NT2/D1 (cell line): Measurements from ENCODE around the gene EPS15.
"Not testable (repeated sequence)": the region's sequence is repeated elsewhere in the genome, so short reads cannot be mapped to it uniquely, and the experiment has no call there.

Experiments used
- DNase-seq: peaks from one replicate; pipeline ENCODE4 v3.0.0-alpha.2; 2011; ENCODE audit warnings: low read depth, low spot score
- H3K27me3 ChIP-seq: 2 replicates; pipeline ENCODE4 v1.6.0; 2011; ENCODE audit warnings: mild to moderate bottlenecking; ENCODE audit not compliant: insufficient read length, insufficient read depth
- H3K36me3 ChIP-seq: 2 replicates; pipeline ENCODE4 v1.6.1; 2011; ENCODE audit warnings: mild to moderate bottlenecking, low read length, mixed read lengths; ENCODE audit not compliant: insufficient read depth, insufficient read length
- H3K4me1 ChIP-seq: 2 replicates; pipeline ENCODE4 v1.5.1; 2011; ENCODE audit not compliant: insufficient read depth, insufficient read length
- H3K4me3 ChIP-seq: 2 replicates; pipeline ENCODE4 v1.5.1; 2011; ENCODE audit warnings: low read depth; ENCODE audit not compliant: insufficient read length
- H3K9ac ChIP-seq: 2 replicates; pipeline ENCODE4 v1.6.0; 2011; ENCODE audit warnings: low read depth; ENCODE audit not compliant: insufficient read length
- H3K9me3 ChIP-seq: 2 replicates; pipeline ENCODE4 v1.5.1; 2011; ENCODE audit warnings: mild to moderate bottlenecking, low read length; ENCODE audit not compliant: insufficient read depth
- SUZ12 ChIP-seq: IDR thresholded peaks from 2 replicates; pipeline ENCODE4 v1.6.1; 2011; ENCODE audit not compliant: insufficient read length, insufficient read depth; ENCODE audit errors: extremely low read depth
- YY1 ChIP-seq: IDR thresholded peaks from 2 replicates; pipeline ENCODE4 v1.6.1; 2011; ENCODE audit not compliant: insufficient read length, insufficient read depth
- ZNF274 ChIP-seq: IDR thresholded peaks from 2 replicates; pipeline ENCODE4 v1.6.1; 2011; ENCODE audit warnings: mild to moderate bottlenecking, low read depth, low read length

EPS15 gene

DNA sequence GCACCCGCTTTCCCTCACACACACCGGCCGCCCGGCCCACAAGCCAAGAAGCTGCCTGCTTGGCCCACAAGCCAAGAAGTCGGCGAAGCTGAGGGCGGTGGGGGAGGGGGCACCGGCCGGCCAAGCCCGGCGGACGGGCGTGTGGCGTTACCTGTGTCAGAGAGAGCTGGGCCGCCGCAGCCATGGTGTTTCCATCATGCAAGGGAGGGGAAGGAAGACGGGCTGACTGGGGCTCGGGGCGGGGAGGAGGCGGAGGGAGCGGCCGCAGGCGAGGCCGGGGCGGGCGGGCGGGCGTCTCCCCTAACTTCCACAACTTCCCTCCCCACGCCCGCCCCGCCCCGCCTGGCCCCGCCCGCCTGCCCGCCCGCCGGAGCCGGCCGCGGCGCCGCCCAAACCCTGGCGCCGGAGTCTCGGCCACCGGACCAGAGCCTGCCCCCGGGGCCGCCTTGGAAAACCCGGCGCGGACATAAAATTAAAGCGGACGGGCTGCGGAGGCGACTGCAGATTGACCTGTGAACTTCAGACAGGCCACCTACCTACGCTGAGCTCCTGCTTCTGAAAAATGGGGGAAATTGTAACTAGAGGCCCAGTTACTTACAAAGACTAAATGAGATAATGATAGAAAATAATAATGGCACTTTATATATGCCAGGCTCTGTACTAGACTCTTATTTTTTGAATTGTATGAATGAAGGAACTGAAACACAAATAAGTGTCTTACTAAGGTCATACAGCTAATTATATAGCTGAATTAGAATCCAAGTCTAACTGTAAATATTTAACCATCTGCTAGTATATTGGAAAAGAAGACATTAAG lies at the start of gene EPS15:
EPS15 (minus strand) TSS at position 219 of the 817 bp plus-strand sequence; CDS start at position 184, 35 bp downstream.
- Histone ChIP-seq H3K4me1 (no peaks in the 10 kb centered on the region), H3K9me3 (no peaks in the 10 kb centered on the region), H3K9ac (peak within 1 kb of the TSS; percentile 88), H3K27me3 (no peaks in the 10 kb centered on the region), H3K4me3 (peak within 1 kb of the TSS; percentile 79), H3K36me3 (no peaks in the 10 kb centered on the region)
- peak; percentile 84 for DNase-seq
- TF ChIP-seq SUZ12: no peak
- no peak for TF ChIP-seq YY1
- no peak for TF ChIP-seq ZNF274

DNA sequence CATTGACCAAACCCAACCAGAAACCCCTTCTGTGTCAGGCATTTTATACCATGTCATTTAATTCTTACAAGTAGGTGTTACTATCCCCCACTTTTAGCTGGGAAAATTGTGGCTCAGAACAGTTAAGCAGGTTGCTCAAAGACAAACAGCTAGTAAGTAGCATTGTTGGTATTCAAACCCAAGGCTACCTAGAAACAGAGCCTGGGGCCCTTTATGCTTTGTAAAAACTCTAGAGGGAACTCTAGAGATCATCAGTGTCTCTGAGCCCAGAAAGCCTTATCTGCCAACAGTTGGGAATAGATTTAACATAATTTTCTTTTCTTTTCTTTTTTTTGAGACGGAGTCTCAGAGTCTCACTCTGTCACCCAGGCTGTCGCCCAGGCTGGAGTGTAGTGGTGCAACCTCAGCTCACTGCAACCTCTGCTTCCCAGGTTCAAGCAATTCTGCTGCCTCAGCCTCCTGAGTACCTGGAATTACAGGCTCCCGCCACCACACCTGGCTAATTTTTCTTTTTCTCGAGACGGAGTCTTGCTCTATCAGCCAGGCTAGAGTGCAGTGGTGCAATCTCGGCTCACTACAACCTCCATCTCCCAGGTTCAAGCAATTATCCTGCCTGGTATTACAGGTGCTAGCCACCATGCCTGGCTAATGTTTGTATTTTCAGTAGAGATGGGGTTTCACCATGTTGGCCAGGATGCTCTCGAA lies 49.3 kb upstream of the EPS15 start:
- H3K9me3 ChIP-seq: no peaks in the 10 kb centered on the region
- H3K27me3 ChIP-seq: no peaks in the 10 kb centered on the region
- H3K9ac ChIP-seq: no peak overlapping the region
- H3K4me3 ChIP-seq: no peak overlapping the region
- DNase-seq: no peak
- no peaks in the 10 kb centered on the region for H3K36me3 ChIP-seq
- no peak for TF ChIP-seq YY1
- peaks cover 11% of the 10 kb centered on the region for H3K4me1 ChIP-seq

DNA sequence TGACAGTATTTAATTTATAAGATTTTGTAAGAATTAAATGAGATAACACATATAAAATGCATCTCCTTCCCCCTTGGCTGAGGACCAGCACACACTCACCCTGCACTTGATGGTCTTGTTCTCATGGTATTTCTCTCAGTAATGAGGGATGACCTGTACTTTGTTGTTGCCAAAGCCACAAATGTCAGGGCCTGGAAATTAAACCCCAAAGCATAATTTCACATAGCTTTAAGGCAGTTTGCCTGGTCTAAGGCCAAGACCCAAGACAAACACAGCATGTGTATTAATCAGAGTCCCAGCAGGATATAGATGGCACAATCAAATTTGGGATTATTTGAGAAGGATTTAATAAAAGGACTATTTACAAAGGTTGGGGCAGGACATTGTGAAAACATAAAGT lies 48.6 kb upstream of the EPS15 start:
- DNase-seq: no peak
- Histone ChIP-seq H3K9ac (no peak overlapping the region), H3K4me3 (no peak overlapping the region), H3K4me1 (peaks cover 11% of the 10 kb centered on the region), H3K36me3 (no peaks in the 10 kb centered on the region), H3K27me3 (no peaks in the 10 kb centered on the region), H3K9me3 (no peaks in the 10 kb centered on the region)
- TF ChIP-seq SUZ12 (no peak), ZNF274 (no peak), YY1 (no peak)

GRCh38 chr1:51566260-51566659 lies 47.2 kb upstream of the EPS15 start:
- Histone ChIP-seq H3K9me3 (no peaks in the 10 kb centered on the region), H3K4me3 (no peak overlapping the region), H3K36me3 (no peaks in the 10 kb centered on the region), H3K9ac (no peak overlapping the region), H3K4me1 (peaks cover 11% of the 10 kb centered on the region), H3K27me3 (no peaks in the 10 kb centered on the region)
- no peak for TF ChIP-seq YY1
- TF ChIP-seq SUZ12: no peak
- no peak for TF ChIP-seq ZNF274
- DNase-seq: no peak

DNA sequence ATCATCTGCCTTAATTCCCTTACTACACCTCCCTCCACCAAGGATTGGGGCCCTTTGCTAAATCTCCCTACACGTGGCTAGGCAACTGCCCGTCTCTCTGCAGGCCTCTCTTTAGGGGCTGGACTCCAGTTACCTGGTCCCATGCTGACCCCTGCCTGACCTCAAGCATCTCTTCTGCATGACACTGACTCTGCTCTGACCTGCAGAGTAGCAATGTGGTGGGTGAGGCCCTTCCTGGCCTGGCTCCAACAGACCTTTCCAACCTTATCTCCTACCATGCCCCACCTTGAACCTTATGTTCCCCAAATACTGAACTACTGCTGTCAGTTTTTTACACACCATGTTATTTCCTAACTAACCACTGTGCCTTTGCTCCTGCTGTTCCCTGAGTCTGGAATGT lies 45.9 kb upstream of the EPS15 start:
- H3K9ac ChIP-seq: no peak overlapping the region
- no peak overlapping the region for H3K4me3 ChIP-seq
- no peaks in the 10 kb centered on the region for H3K36me3 ChIP-seq
- DNase-seq: no peak
- no peak for TF ChIP-seq YY1
- H3K4me1 ChIP-seq: peaks cover 6% of the 10 kb centered on the region
- no peaks in the 10 kb centered on the region for H3K27me3 ChIP-seq
- H3K9me3 ChIP-seq: no peaks in the 10 kb centered on the region

GRCh38 chr1:51564124-51564523 lies 45.1 kb upstream of the EPS15 start:
- no peaks in the 10 kb centered on the region for H3K9me3 ChIP-seq
- H3K9ac ChIP-seq: no peak overlapping the region
- no peak overlapping the region for H3K4me3 ChIP-seq
- H3K27me3 ChIP-seq: no peaks in the 10 kb centered on the region
- H3K4me1 ChIP-seq: peaks cover 6% of the 10 kb centered on the region
- DNase-seq: no peak
- H3K36me3 ChIP-seq: no peaks in the 10 kb centered on the region
- TF ChIP-seq YY1 (no peak), SUZ12 (no peak), ZNF274 (no peak)

DNA sequence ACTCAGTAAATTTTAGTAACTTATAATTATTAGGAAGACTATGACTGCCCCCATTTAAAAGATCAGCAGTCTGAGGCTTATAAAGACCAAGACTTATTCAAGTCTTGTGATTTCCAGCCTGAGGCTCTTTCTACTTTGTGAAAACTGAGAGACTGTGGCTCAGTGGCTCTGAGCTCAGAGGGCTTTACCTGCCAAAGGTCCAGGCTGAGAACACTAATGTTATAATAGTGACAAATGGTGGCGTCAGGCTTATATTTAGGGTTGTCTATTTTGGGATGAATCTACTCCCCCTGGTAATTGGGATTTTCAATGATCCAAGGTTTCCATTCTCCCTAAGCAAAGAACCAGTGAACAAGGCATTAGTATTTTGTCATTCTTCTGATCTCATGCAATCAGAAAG lies 42.6 kb upstream of the EPS15 start:
- Histone ChIP-seq H3K4me3 (no peak overlapping the region), H3K27me3 (no peaks in the 10 kb centered on the region), H3K9ac (no peak overlapping the region), H3K4me1 (peaks cover 10% of the 10 kb centered on the region), H3K9me3 (no peaks in the 10 kb centered on the region), H3K36me3 (no peaks in the 10 kb centered on the region)
- DNase-seq: no peak
- TF ChIP-seq SUZ12: no peak
- no peak for TF ChIP-seq YY1
- no peak for TF ChIP-seq ZNF274

- not testable (repeated sequence) for H3K9me3 ChIP-seq, H3K27me3 ChIP-seq, H3K4me3 ChIP-seq, DNase-seq, H3K4me1 ChIP-seq, H3K36me3 ChIP-seq, H3K9ac ChIP-seq
These were observed 41.8 kb upstream of the EPS15 start for GRCh38 chr1:51560895-51561294.
